Right atrium auricular region (tissue), 2 donors: Measurements from ENCODE around the gene GPC1. TPM values are rescaled to one million over a fixed set of nuclear protein-coding genes. Genes with fewer than 3 reads are reported as not detected.

Experiments used
- DNase-seq: peaks from one replicate; pipeline ENCODE4 v3.0.0-alpha.2; 2019; ENCODE audit warnings: low spot score
- H3K27ac ChIP-seq, 2 donors: fragments of 200-600 bp; sonication (generic); 1 replicate in 1 of 2; 2 replicates in 1 of 2; pipeline ENCODE4 v1.5.1; 2016 to 2019
- H3K27me3 ChIP-seq, 2 donors: fragments of 200-600 bp; sonication (generic); one replicate each; pipeline versions ENCODE4 v1.5.1 to v1.6.0; 2017 to 2019
- H3K36me3 ChIP-seq: fragments of 200-600 bp; sonication (generic); one replicate; pipeline ENCODE4 v1.5.1; 2016
- H3K4me1 ChIP-seq, 2 donors: fragments of 200-600 bp; sonication (generic); one replicate each; pipeline versions ENCODE4 v1.5.1 to v1.6.0; 2017 to 2019
- H3K4me3 ChIP-seq, 2 donors: fragments of 200-600 bp; sonication (generic); 1 replicate in 1 of 2; 2 replicates in 1 of 2; pipeline ENCODE4 v1.5.1; 2017 to 2019; ENCODE audit warnings: mild to moderate bottlenecking in 1 of 2, moderate library complexity in 1 of 2
- H3K9me3 ChIP-seq, 2 donors: fragments of 200-600 bp; sonication (generic); one replicate each; pipeline ENCODE4 v1.5.1; 2019
- total RNA-seq, 2 donors: library from RNA; depleted of rRNA; stranded (reverse); fragments of >200 nt; gene quantifications; one replicate each; pipeline ENCODE4 v1.1.0, GENCODE V29; 2016
- TF ChIP-seq, protein P1 (sequence below), 2 donors: fragments of 200-600 bp; sonication (generic); IDR thresholded peaks; one replicate each; pipeline ENCODE4 v1.5.1; 2019; ENCODE audit warnings: antibody characterized with exemption in 2 of 2

Gene GPC1
- total RNA-seq, 2 donors from 2014 or later = 77.4 to 103 TPM

DNA sequence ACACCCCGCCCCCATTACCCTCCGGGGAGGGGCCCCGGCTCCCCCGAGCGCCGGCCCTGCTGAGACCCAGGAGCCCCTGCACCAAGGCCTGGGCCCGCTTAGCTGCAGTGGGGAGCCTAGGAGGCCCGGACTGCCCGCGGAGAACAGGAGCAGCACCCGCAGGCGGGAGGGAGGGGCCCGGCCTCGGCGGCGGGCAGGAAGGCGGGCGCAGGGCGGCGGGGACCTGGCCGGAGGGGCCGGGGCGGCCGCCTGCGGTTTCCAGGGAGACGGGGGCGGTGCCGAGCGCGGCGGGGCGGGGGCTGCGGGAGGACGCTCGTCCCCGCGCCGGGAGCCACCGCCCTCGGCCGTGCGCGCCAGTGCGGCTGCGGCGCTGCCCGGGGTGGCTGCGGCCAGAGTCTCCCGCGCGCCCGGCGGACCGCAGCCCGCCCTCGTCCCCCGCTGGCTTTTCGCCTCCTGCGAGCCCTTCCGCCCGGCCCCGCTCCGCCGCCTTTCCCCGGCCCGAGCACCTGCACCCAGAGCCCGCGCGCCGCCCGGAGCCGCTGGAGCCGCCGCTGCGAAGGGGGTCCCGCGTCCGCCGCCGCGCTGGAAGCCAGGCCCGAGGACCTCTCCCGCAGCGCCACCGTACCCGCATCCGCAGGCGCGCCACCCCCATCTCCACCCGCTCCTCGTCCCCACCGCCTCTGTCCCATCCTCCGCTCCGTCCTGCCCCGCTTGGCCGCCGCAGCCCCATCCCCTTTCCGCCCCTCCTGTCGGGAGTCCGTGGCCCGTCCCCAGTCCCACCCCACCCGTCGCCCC lies 17.2 kb downstream of the GPC1 start:
- DNase-seq = no peak
- peak overlapping the region; percentile 42 to 69 for H3K4me3 ChIP-seq
- H3K36me3 ChIP-seq = peaks cover 4% of the 10 kb centered on the region
- H3K27me3 ChIP-seq = no peaks in the 10 kb centered on the region
- H3K27ac ChIP-seq = no peak overlapping the region
- TF ChIP-seq, protein P1, sequence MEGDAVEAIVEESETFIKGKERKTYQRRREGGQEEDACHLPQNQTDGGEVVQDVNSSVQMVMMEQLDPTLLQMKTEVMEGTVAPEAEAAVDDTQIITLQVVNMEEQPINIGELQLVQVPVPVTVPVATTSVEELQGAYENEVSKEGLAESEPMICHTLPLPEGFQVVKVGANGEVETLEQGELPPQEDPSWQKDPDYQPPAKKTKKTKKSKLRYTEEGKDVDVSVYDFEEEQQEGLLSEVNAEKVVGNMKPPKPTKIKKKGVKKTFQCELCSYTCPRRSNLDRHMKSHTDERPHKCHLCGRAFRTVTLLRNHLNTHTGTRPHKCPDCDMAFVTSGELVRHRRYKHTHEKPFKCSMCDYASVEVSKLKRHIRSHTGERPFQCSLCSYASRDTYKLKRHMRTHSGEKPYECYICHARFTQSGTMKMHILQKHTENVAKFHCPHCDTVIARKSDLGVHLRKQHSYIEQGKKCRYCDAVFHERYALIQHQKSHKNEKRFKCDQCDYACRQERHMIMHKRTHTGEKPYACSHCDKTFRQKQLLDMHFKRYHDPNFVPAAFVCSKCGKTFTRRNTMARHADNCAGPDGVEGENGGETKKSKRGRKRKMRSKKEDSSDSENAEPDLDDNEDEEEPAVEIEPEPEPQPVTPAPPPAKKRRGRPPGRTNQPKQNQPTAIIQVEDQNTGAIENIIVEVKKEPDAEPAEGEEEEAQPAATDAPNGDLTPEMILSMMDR (IDR thresholded peaks at IDR 0.05) = no peak
- peaks cover 0 to 64% of the 10 kb centered on the region in 2 donors for H3K4me1 ChIP-seq
- no peaks in the 10 kb centered on the region for H3K9me3 ChIP-seq

GRCh38 chr2:240453461-240454105 lies 18.1 kb downstream of the GPC1 start:
- H3K4me1 ChIP-seq = peaks cover 0 to 63% of the 10 kb centered on the region in 2 donors
- H3K4me3 ChIP-seq = peak overlapping the region in 1 of 2 donors; percentile 69
- peaks cover 4% of the 10 kb centered on the region for H3K36me3 ChIP-seq
- TF ChIP-seq, protein P1 (IDR thresholded peaks at IDR 0.05) = no peak
- DNase-seq = no peak
- H3K27me3 ChIP-seq = no peaks in the 10 kb centered on the region
- no peaks in the 10 kb centered on the region for H3K9me3 ChIP-seq
- no peak overlapping the region for H3K27ac ChIP-seq

- TF ChIP-seq, protein P1 (IDR thresholded peaks at IDR 0.05) = no peak
- H3K36me3 ChIP-seq = peaks cover 4% of the 10 kb centered on the region
- DNase-seq = no peak
- peaks cover 0 to 63% of the 10 kb centered on the region in 2 donors for H3K4me1 ChIP-seq
- no peaks in the 10 kb centered on the region for H3K9me3 ChIP-seq
- H3K4me3 ChIP-seq = no peak overlapping the region
- H3K27ac ChIP-seq = no peak overlapping the region
- H3K27me3 ChIP-seq = no peaks in the 10 kb centered on the region
Measured at GRCh38 chr2:240454106-240454901, 18.8 kb downstream of the GPC1 start.

GRCh38 chr2:240455272-240455646 lies 19.8 kb downstream of the GPC1 start:
- DNase-seq = no peak
- no peak overlapping the region for H3K27ac ChIP-seq

More at GRCh38 chr2:240455272-240455646, 19.8 kb downstream of the GPC1 start:
- Histone ChIP-seq H3K4me1 (peaks cover 0 to 59% of the 10 kb centered on the region in 2 donors), H3K36me3 (no peaks in the 10 kb centered on the region), H3K4me3 (no peak overlapping the region), H3K9me3 (no peaks in the 10 kb centered on the region), H3K27me3 (no peaks in the 10 kb centered on the region)
- TF ChIP-seq, protein P1 (IDR thresholded peaks at IDR 0.05) = no peak
